Esophagus muscularis mucosa (tissue), 3 donors: ENCODE measurements around the gene SNRNP70.

ENCODE experiments used
- POLR2A ChIP-seq: fragments of 450-650 bp; IDR thresholded peaks from one replicate; pipeline ENCODE4 v1.6.1; 2017; ENCODE audit warnings: antibody characterized with exemption, moderate library complexity, mild to moderate bottlenecking, low read depth
- TF ChIP-seq, protein P1 (sequence below), 3 experiments: fragments of 200-600 bp in 2 of 3; fragments of 450-650 bp in 1 of 3; sonication (generic) in 2 of 3; IDR thresholded peaks; one replicate each; pipeline ENCODE4 v1.5.1; 2017 to 2019; ENCODE audit warnings: antibody characterized with exemption in 3 of 3, mild to moderate bottlenecking in 2 of 3, moderate library complexity in 1 of 3

DNA sequence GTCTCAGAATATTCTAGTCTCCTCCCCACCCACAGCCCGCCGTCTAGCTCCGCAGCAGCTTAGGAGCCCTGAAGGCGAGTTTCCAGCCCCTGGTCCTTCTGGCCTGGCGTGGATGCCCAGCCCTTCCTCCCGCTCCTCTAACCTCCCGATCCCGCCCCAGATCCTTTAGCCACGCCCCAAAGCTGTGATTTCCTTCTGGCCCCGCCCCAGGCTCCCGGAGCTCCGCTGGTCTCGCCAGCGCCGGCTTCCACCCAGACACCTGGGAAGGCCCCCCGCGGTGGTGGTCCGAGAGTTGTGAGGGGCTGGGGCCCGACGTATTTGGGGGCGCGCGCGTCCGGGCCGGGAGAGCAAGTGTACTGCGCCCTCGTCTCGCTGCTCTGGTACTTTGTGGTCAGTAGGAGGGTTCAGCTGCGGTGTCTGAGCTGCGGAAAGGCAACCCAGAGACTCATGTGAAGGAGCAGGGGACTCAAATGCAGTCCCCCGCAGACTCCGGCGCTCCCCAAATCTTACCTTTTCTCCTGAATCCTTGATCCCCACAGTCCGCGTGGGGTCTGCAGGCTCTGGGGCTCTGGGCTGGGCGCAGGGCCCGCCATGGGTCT, 27.5 kb upstream of the SNRNP70 start, which contains the start of gene CGB7:
- TF ChIP-seq, protein P1, sequence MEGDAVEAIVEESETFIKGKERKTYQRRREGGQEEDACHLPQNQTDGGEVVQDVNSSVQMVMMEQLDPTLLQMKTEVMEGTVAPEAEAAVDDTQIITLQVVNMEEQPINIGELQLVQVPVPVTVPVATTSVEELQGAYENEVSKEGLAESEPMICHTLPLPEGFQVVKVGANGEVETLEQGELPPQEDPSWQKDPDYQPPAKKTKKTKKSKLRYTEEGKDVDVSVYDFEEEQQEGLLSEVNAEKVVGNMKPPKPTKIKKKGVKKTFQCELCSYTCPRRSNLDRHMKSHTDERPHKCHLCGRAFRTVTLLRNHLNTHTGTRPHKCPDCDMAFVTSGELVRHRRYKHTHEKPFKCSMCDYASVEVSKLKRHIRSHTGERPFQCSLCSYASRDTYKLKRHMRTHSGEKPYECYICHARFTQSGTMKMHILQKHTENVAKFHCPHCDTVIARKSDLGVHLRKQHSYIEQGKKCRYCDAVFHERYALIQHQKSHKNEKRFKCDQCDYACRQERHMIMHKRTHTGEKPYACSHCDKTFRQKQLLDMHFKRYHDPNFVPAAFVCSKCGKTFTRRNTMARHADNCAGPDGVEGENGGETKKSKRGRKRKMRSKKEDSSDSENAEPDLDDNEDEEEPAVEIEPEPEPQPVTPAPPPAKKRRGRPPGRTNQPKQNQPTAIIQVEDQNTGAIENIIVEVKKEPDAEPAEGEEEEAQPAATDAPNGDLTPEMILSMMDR (IDR thresholded peaks at IDR 0.05) = no peak
- TF ChIP-seq POLR2A = no peak
